HG03432 (cell line): ENCODE measurements around the gene ABCG1.

Source experiments
- ATAC-seq: cut with Tn5 transposase; IDR thresholded peaks from one replicate; pipeline ENCODE4 v1.9.1; 2021; ENCODE audit warnings: mild to moderate bottlenecking, moderate library complexity; ENCODE audit not compliant: unreplicated experiment

Gene ABCG1

GRCh38 chr21:42191696-42192595 is 27.0 kb upstream of the ABCG1 start:
- no peak for ATAC-seq

DNA sequence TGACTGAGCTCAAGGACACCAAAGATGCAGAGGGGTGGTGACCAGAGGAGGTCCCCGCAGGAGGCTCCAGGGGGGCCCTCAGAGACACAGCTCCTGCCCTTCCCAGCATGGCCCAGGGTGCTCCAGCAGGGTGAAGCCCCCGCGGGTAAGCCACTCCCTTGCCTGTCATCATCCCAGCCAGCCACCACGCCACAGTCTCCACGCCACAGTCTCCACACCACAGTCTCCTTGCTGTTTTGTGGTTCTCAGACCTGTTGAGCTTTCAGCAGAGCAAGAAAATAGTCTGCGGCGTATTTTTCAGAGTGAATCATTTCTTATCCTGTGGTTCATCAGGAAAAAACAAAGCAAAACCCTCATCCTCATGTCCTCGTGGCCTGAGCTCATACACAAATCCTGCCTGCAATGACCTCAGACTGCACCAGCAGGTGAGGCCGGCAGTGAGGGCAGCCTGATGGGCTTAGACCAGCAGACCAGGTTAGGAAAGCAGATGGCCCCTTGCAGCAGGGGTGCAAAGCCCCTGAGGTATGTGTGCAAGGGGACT is 25.7 kb upstream of the ABCG1 start:
- no peak for ATAC-seq

GRCh38 chr21:42193721-42194120 is 25.2 kb upstream of the ABCG1 start:
- no peak for ATAC-seq

DNA sequence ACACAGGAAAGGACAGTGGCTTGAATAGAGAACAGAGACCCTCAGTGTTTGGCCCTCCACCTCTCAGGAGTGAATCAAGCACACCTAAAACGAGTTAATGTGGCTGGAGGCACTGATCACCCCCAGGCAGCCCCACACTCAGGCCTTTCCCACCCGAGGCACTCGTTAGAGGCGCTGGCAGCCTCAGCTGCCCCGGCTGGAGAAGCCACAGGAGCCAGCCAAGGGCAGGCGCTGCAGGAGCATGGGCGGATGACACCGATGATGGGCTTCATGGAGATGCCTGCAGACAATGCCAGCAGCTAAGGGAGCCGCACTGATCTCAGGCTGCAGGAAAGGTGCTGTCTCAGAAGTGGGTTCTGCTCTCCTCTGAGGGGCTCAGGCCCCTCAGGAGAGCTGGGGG is 24.1 kb upstream of the ABCG1 start:
- no peak for ATAC-seq

GRCh38 chr21:42195378-42196031 is 23.4 kb upstream of the ABCG1 start:
- no peak for ATAC-seq

GRCh38 chr21:42198929-42199867 is 19.7 kb upstream of the ABCG1 start:
- peak; percentile 51 for ATAC-seq

DNA sequence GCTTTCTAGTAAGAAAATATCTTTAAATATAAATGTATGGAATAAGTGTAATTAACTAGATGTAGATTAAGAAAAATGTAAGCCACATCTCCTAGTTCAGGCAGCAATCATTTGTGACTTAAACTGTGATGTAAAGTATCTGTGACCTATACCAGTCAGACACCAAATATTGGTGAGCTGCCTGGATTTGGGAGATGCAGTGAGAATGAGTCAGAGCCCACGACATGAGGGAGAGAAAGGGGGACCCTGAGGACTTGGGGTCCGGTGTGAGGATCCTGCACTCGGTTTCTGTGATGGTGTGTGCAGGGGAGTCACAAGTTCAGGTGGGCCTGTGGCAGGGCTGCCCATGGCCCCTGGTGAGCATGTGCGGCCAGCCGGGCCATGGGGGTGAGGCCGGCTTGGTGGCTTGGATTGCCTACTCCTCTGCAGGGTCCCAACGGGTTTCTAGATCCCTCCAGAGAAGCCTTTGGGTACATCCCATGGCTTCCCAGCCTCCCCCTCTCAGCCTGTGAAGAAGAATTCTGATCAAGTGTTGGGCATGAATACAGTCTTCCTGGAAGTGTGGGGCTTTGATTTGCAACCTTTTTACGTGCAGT is 19.0 kb upstream of the ABCG1 start:
- ATAC-seq = no peak

DNA sequence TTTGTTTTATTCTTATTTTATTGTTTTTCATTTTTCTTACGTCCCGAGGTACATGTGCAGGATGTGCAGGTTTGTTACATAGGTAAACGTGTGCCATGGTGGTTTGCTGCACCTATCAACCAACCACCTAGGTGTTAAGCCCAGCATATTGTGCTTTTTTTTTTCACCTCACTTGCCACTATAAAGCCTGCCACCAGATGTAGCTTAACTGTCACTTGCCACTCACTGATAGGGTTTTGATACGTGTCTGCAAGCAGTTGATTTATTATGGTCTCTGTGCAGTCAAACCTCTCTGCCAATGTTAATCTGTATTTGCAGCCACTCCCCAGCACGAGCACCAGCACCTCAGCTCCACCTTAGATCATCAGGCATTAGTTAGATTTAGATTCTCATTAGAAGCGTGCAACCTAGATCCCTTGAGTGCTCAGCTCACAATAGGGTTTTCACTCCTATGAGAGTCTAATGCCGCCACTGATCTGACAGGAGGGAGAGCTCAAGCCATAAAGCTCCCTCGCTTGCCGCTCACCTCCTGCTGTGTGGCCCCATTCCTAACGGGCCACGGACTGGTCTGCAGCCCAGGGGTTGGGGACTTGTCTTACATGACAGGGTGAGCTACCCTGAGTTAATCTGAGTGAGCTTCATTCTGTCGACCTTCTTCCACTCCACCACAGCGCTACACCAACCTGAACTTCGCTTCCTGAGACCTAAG is 17.9 kb upstream of the ABCG1 start:
- ATAC-seq = no peak

DNA sequence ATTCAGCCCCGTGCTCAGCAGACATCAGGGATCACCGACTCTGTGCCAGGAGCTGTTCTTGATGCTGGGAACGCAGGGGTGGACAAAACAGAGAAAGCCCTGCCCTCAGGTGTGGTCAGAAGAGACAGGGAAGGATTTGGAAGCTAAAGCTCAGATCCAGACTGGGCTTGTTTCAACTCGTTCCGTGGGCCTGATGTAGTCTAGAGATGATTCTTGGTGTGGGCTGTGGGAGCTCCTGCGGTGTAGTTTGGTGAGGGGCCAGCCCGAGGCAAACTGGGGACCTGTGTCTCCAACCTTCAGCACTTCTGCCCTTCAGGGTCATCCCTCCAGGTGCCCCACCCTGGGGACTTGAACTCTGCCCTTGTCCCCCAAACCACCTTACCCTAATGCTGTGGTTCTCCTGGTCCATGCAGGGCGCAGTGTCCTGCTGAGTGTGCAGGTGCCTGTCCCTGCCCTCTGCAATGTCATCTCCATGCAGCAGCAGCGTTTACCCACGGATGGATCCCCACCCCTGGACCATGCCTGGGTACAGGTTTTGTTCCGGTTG is 17.3 kb upstream of the ABCG1 start:
- no peak for ATAC-seq

- ATAC-seq = no peak
Observed at GRCh38 chr21:42202321-42202720, 16.6 kb upstream of the ABCG1 start.

DNA sequence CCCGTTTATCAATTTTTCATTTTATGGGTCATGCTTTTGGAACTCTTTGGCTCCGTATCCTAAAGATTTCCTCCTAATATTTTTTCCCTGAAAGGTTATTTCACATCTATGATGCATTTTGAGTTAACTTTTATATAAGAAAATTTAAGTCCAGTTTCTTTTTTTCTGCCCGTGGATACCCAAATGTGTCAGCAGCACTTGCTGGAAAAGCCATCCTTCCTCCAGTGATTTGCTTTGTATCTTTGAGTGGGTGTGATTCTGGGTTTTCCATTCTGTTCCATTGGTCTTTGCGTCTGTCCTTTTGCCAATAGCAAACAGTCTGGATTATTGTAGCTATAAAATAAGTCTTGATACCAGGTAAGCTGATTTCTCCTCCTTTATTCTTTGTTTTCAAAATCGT is 15.6 kb upstream of the ABCG1 start:
- ATAC-seq = no peak

DNA sequence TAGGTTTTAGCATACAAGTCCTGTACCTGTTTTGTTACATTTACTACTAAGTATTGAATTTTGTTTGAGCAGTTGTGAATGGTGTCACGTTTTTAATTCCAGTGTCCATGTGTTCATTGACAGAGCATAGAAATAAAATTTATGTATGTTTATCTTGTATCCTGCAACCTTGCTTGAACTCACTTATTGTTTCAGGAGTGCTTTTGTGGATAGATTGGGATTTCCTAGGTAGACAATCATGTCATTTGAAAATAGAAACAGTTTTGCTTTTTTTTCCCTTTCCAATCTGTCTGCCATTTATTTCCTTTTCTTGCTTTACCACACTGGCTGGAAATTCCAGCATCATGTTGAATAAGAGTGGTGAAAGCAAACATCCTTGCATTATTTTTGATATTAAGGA is 15.0 kb upstream of the ABCG1 start:
- no peak for ATAC-seq

GRCh38 chr21:42207426-42207825 is 11.5 kb upstream of the ABCG1 start:
- no peak for ATAC-seq

GRCh38 chr21:42208036-42208435 is 10.9 kb upstream of the ABCG1 start:
- no peak for ATAC-seq

- no peak for ATAC-seq
Observed at GRCh38 chr21:42208801-42209490, 10.0 kb upstream of the ABCG1 start.

GRCh38 chr21:42209801-42210479 is 9.0 kb upstream of the ABCG1 start:
- no peak for ATAC-seq

- ATAC-seq = no peak
Observed at GRCh38 chr21:42212266-42212665, 6.7 kb upstream of the ABCG1 start.

DNA sequence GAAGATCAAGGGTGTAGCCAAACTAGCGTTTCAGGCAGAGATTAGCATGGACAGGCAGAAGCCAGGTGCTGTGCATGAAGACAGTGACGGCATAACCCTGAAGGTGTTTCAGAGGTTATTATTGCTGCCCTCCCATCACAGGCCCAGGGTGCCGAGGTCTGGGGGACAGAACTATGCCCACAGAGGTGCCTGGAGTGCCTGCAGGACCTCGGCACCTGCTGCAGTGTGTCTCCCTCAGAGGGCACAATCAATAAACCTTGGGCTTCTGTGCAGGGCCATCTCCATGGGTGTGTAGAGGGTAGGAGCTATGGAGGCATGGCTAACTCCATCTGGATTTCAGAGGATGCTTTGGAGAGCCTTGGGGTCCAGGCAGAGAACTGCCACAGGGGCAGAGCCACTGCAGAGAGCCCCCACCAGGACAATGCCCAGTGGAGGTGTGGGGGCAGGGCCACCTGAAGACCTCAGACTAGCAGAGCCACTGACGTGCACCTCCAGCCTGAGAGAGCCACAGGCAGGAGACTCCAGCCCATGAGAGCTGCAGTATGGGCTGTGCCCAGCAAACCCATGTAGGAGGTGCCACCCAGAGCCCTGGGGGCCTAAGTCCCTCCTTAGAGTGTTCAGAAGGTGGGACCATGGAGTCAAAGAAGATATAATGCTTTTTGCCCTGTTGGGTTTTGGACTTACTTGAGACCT is 5.7 kb upstream of the ABCG1 start:
- ATAC-seq = no peak
